HG03565 (cell line): ENCODE measurements around the gene UTP11.
"Not testable (repeated sequence)": the region's sequence is repeated elsewhere in the genome, so short reads cannot be mapped to it uniquely, and the experiment has no call there.

ENCODE experiments used
- ATAC-seq: cut with Tn5 transposase; IDR thresholded peaks from one replicate; pipeline ENCODE4 v1.9.1; 2021; ENCODE audit warnings: mild to moderate bottlenecking, moderate library complexity; ENCODE audit not compliant: unreplicated experiment

UTP11 gene

GRCh38 chr1:38012363-38013226, at the start of gene UTP11:
Gene UTP11 (plus strand): TSS chr1:38012734. CDS start chr1:38012803, 69 bp downstream.
- ATAC-seq, result peak; percentile 92

GRCh38 chr1:37964106-37964505, 48.4 kb upstream of the UTP11 start:
- ATAC-seq, result not testable (repeated sequence)

- ATAC-seq, result no peak
Measured at GRCh38 chr1:37965301-37965700, 47.2 kb upstream of the UTP11 start.

GRCh38 chr1:37973684-37974083, 38.9 kb upstream of the UTP11 start:
- ATAC-seq, result not testable (repeated sequence)

- ATAC-seq, result no peak
Measured at GRCh38 chr1:37974567-37974966, 38.0 kb upstream of the UTP11 start.

GRCh38 chr1:37975083-37975482, 37.5 kb upstream of the UTP11 start:
- ATAC-seq, result not testable (repeated sequence)

GRCh38 chr1:37978541-37978940, 34.0 kb upstream of the UTP11 start:
- no peak for ATAC-seq

- ATAC-seq, result no peak
Measured at GRCh38 chr1:37983546-37983945, 29.0 kb upstream of the UTP11 start.

- no peak for ATAC-seq
Measured at GRCh38 chr1:37987679-37988078, 24.9 kb upstream of the UTP11 start.

- no peak for ATAC-seq
Measured at GRCh38 chr1:37989361-37989930, 23.1 kb upstream of the UTP11 start.

- no peak for ATAC-seq
Measured at GRCh38 chr1:37994886-37995566, 17.5 kb upstream of the UTP11 start.

- ATAC-seq, result no peak
Measured at GRCh38 chr1:37995751-37996345, 16.7 kb upstream of the UTP11 start.

GRCh38 chr1:37997256-37998088, 15.1 kb upstream of the UTP11 start:
- ATAC-seq, result no peak

- ATAC-seq, result no peak
Measured at GRCh38 chr1:37998089-37998808, 14.3 kb upstream of the UTP11 start.

- no peak for ATAC-seq
Measured at GRCh38 chr1:37998913-37999429, 13.6 kb upstream of the UTP11 start.

GRCh38 chr1:37999430-38000232, 12.9 kb upstream of the UTP11 start:
- ATAC-seq, result no peak

- ATAC-seq, result no peak
Measured at GRCh38 chr1:38000233-38000528, 12.4 kb upstream of the UTP11 start.

- ATAC-seq, result no peak
Measured at GRCh38 chr1:38000529-38001455, 11.7 kb upstream of the UTP11 start.
